ENCODE measurements around the gene PPP1R3G. TPM values are rescaled to one million over a fixed set of nuclear protein-coding genes. Genes with fewer than 3 reads are reported as not detected.

PPP1R3G gene
- total and polyA plus RNA-seq, 2 donors (not counting 1 experiment from before 2014, with no cell fraction given): 0.09 to 0.25 TPM

GRCh38 chr6:5126214-5126613 is 41.1 kb downstream of the PPP1R3G start:
- CTCF ChIA-PET: no interaction called here
- no peaks in the 10 kb centered on the region for H3K9me3 Mint-ChIP-seq (ENCODE audit: insufficient read depth)
- TF ChIP-seq EZH2 (IDR thresholded peaks at IDR 0.05; ENCODE audit: borderline replicate concordance, insufficient read depth, low read depth, low read length, poor library complexity, severe bottlenecking) (no peak), CTCF (IDR thresholded peaks at IDR 0.05) (no peak)
- peaks cover 13% of the 10 kb centered on the region for H3K79me2 ChIP-seq (ENCODE audit: control insufficient read depth, insufficient read depth, low read length)
- no peak overlapping the region for H3K4me2 ChIP-seq (replicated peaks; ENCODE audit: low read depth, low read length, poor library complexity, severe bottlenecking)
- H3K27ac Mint-ChIP-seq: no peak overlapping the region
- peaks cover 16% of the 10 kb centered on the region for H3K4me1 Mint-ChIP-seq
- H4K20me1 ChIP-seq (ENCODE audit: control insufficient read depth, insufficient read depth, low read length, poor library complexity, severe bottlenecking): no peaks in the 10 kb centered on the region
- no peaks in the 10 kb centered on the region for H3K27me3 ChIP-seq (replicated peaks in 1 of 4; ENCODE audit: control extremely low read depth in 1 of 4, control insufficient read depth in 3 of 4, insufficient read depth in 4 of 4, low read length in 3 of 4)
- no peak overlapping the region for H3K9ac ChIP-seq (ENCODE audit: low read length)
- H3K27me3 Mint-ChIP-seq: no peaks in the 10 kb centered on the region
- no peaks in the 10 kb centered on the region for H3K9me3 ChIP-seq (ENCODE audit: control extremely low read depth in 1 of 3, control insufficient read depth in 2 of 3, insufficient read depth in 1 of 3, low read length in 2 of 3)
- POLR2A ChIA-PET: no interaction called here
- no peak overlapping the region for H3K27ac ChIP-seq (ENCODE audit: low read length in 2 of 2)
- no peak for DNase-seq
- no peak overlapping the region for H3K4me3 ChIP-seq (ENCODE audit: control extremely low read depth in 1 of 5, extremely low read depth in 1 of 5, insufficient read depth in 1 of 5, low read depth in 2 of 5, low read length in 4 of 5)
- ATAC-seq (ENCODE audit: low read depth): no peak
- no peaks in the 10 kb centered on the region for H3K36me3 ChIP-seq (replicated peaks in 1 of 2; ENCODE audit: control extremely low read depth in 1 of 2, control insufficient read depth in 1 of 2, extremely low read depth in 1 of 2, insufficient read depth in 2 of 2, low read length in 1 of 2)
- peaks cover 9 to 11% of the 10 kb centered on the region in 2 donors for H3K4me1 ChIP-seq (ENCODE audit: control insufficient read depth in 2 of 2, insufficient read depth in 2 of 2, low read length in 2 of 2)
- intact Hi-C loops (cut with micrococcal nuclease): no loop called here
- H3K4me3 Mint-ChIP-seq: no peak overlapping the region
- 100% methylated on average over 1 of the region's 4 CpGs for WGBS (ENCODE audit: insufficient coverage)
- no peak overlapping the region for H2AFZ ChIP-seq (ENCODE audit: insufficient read depth, low read depth, low read length, poor library complexity, severe bottlenecking)

GRCh38 chr6:5127106-5127687 is 42.1 kb downstream of the PPP1R3G start:
- H3K27ac Mint-ChIP-seq: no peak overlapping the region
- 100% methylated on average over 2 of the region's 8 CpGs for WGBS (ENCODE audit: insufficient coverage)
- no peak for DNase-seq
- H3K27me3 ChIP-seq (replicated peaks in 1 of 4; ENCODE audit: control extremely low read depth in 1 of 4, control insufficient read depth in 3 of 4, insufficient read depth in 4 of 4, low read length in 3 of 4): no peaks in the 10 kb centered on the region
- no peak overlapping the region for H3K4me3 Mint-ChIP-seq
- CTCF ChIA-PET: no interaction called here
- no peak overlapping the region for H3K27ac ChIP-seq (ENCODE audit: low read length in 2 of 2)
- H3K9ac ChIP-seq (ENCODE audit: low read length): no peak overlapping the region
- peaks cover 12 to 19% of the 10 kb centered on the region in 2 donors for H3K4me1 ChIP-seq (ENCODE audit: control insufficient read depth in 2 of 2, insufficient read depth in 2 of 2, low read length in 2 of 2)
- no peaks in the 10 kb centered on the region for H3K36me3 ChIP-seq (replicated peaks in 1 of 2; ENCODE audit: control extremely low read depth in 1 of 2, control insufficient read depth in 1 of 2, extremely low read depth in 1 of 2, insufficient read depth in 2 of 2, low read length in 1 of 2)
- POLR2A ChIA-PET: no interaction called here
- no peak overlapping the region for H2AFZ ChIP-seq (ENCODE audit: insufficient read depth, low read depth, low read length, poor library complexity, severe bottlenecking)
- H3K4me1 Mint-ChIP-seq: peaks cover 20% of the 10 kb centered on the region
- H3K9me3 ChIP-seq (ENCODE audit: control extremely low read depth in 1 of 3, control insufficient read depth in 2 of 3, insufficient read depth in 1 of 3, low read length in 2 of 3): no peaks in the 10 kb centered on the region
- TF ChIP-seq CTCF (IDR thresholded peaks at IDR 0.05): no peak
- no peak for TF ChIP-seq EZH2 (IDR thresholded peaks at IDR 0.05; ENCODE audit: borderline replicate concordance, insufficient read depth, low read depth, low read length, poor library complexity, severe bottlenecking)
- H4K20me1 ChIP-seq (ENCODE audit: control insufficient read depth, insufficient read depth, low read length, poor library complexity, severe bottlenecking): no peaks in the 10 kb centered on the region
- intact Hi-C loops (cut with micrococcal nuclease): no loop called here
- no peak for ATAC-seq (ENCODE audit: low read depth)
- H3K79me2 ChIP-seq (ENCODE audit: control insufficient read depth, insufficient read depth, low read length): peaks cover 10% of the 10 kb centered on the region
- H3K9me3 Mint-ChIP-seq (ENCODE audit: insufficient read depth): no peaks in the 10 kb centered on the region
- no peak overlapping the region for H3K4me3 ChIP-seq (ENCODE audit: control extremely low read depth in 1 of 5, extremely low read depth in 1 of 5, insufficient read depth in 1 of 5, low read depth in 2 of 5, low read length in 4 of 5)
- no peak overlapping the region for H3K4me2 ChIP-seq (replicated peaks; ENCODE audit: low read depth, low read length, poor library complexity, severe bottlenecking)
- H3K27me3 Mint-ChIP-seq: no peaks in the 10 kb centered on the region
